RWPE1 (cell line): ENCODE data around the gene TNIP1.
A peak's percentile ranks its signal among the peaks of the same experiment; 100 is the strongest.

Experiments used
- CTCF ChIA-PET: fragments of 350-600 bp; sonication (Branson Sonifier 250); formaldehyde crosslinking; extraction: SDS; loops from one replicate; lab custom pipeline; 2021; lab: Yijun Ruan, JAX
- POLR2A ChIA-PET: fragments of 400-600 bp; formaldehyde crosslinking; extraction: SDS; loops from one replicate; lab custom pipeline; 2020; ENCODE audit warnings: antibody characterized with exemption; ENCODE audit not compliant: low non-redundant PET; lab: Yijun Ruan, JAX
- DNase-seq: peaks from one replicate; pipeline ENCODE4 v3.0.0; 2012; ENCODE audit warnings: low spot score
- H3K27ac ChIP-seq: fragments of 450-650 bp; 2 replicates; pipeline ENCODE4 v1.5.1; 2017
- CTCF ChIP-seq: fragments of 450-650 bp; conservative IDR thresholded peaks from 2 replicates; pipeline ENCODE4 v1.5.1; 2017; ENCODE audit warnings: low read depth, mild to moderate bottlenecking

Gene TNIP1

GRCh38 chr5:151092762-151093161, 11.9 kb upstream of the TNIP1 start:
- ChIA-PET CTCF (interaction anchor here (0.7 to 1.5 kb wide), 7 partner anchors 9 to 191 kb away, joined by 3 to 8 read pairs (median 3); no protein-coding TSS in a partner anchor), POLR2A (no interaction called here)
- TF ChIP-seq CTCF = no peak
- DNase-seq = peak; percentile 76
- peak overlapping the region; percentile 96 for H3K27ac ChIP-seq

GRCh38 chr5:151089726-151090125, 8.9 kb upstream of the TNIP1 start:
- CTCF ChIA-PET = interaction anchor here (0.6 to 1.7 kb wide), 6 partner anchors 8 to 88 kb away, joined by 3 to 8 read pairs (median 4); no protein-coding TSS in a partner anchor

GRCh38 chr5:151088986-151089385, 8.2 kb upstream of the TNIP1 start:
- no peak for DNase-seq
- no peak overlapping the region for H3K27ac ChIP-seq
- CTCF ChIA-PET = interaction anchor here (0.6 to 1.7 kb wide), 5 partner anchors 8 to 611 kb away, joined by 3 to 8 read pairs (median 6); no protein-coding TSS in a partner anchor
- no peak for TF ChIP-seq CTCF
- POLR2A ChIA-PET = no interaction called here

More at GRCh38 chr5:151089726-151090125, 8.9 kb upstream of the TNIP1 start:
- TF ChIP-seq CTCF = no peak
- no peak overlapping the region for H3K27ac ChIP-seq
- no peak for DNase-seq
- POLR2A ChIA-PET = no interaction called here

GRCh38 chr5:151087486-151087885, 6.7 kb upstream of the TNIP1 start:
- ChIA-PET CTCF (no interaction called here), POLR2A (no interaction called here)
- no peak for TF ChIP-seq CTCF
- no peak overlapping the region for H3K27ac ChIP-seq
- no peak for DNase-seq

GRCh38 chr5:151086905-151087360, 6.1 kb upstream of the TNIP1 start:
- ChIA-PET CTCF (interaction anchor here (0.6 kb wide), 2 partner anchors 15 to 695 kb away, joined by 3 read pairs; no protein-coding TSS in a partner anchor), POLR2A (no interaction called here)
- DNase-seq = no peak

GRCh38 chr5:151086192-151086869, 5.5 kb upstream of the TNIP1 start:
- POLR2A ChIA-PET = no interaction called here
- CTCF ChIA-PET = interaction anchor here (0.6 kb wide), 2 partner anchors 15 to 696 kb away, joined by 3 read pairs; no protein-coding TSS in a partner anchor
- DNase-seq = no peak
- no peak overlapping the region for H3K27ac ChIP-seq
- no peak for TF ChIP-seq CTCF

More at GRCh38 chr5:151086905-151087360, 6.1 kb upstream of the TNIP1 start:
- no peak overlapping the region for H3K27ac ChIP-seq
- TF ChIP-seq CTCF = no peak
